ENCODE data around the gene WDR45B. TPM values are rescaled to one million over a fixed set of nuclear protein-coding genes. Genes with fewer than 3 reads are reported as not detected.
"Not testable (repeated sequence)": the region's sequence is repeated elsewhere in the genome, so short reads cannot be mapped to it uniquely, and the experiment has no call there.

Gene WDR45B
- total RNA-seq, 1 experiment from 2014 or later: 203 TPM

GRCh38 chr17:82592289-82592766 lies 55.9 kb downstream of the WDR45B start:
- Histone ChIP-seq H3K27me3 (replicated peaks) (no peaks in the 10 kb centered on the region), H3K27ac (no peak overlapping the region), H3K4me1 (replicated peaks) (peaks cover 10% of the 10 kb centered on the region), H3K4me3 (no peak overlapping the region), H3K36me3 (peaks cover 73% of the 10 kb centered on the region), H3K9me3 (replicated peaks) (peaks cover 3% of the 10 kb centered on the region; the same call in 1 of the 2 replicates)
- no peak for DNase-seq (ENCODE audit: low read depth in 1 of 2, low spot score in 2 of 2)

GRCh38 chr17:82590881-82591539 lies 57.2 kb downstream of the WDR45B start:
- Histone ChIP-seq H3K4me3 (no peak overlapping the region), H3K36me3 (peaks cover 69% of the 10 kb centered on the region), H3K27me3 (replicated peaks) (no peaks in the 10 kb centered on the region), H3K27ac (no peak overlapping the region), H3K9me3 (replicated peaks) (peaks cover 3% of the 10 kb centered on the region; the same call in 1 of the 2 replicates), H3K4me1 (replicated peaks) (peaks cover 10% of the 10 kb centered on the region)
- no peak for DNase-seq (ENCODE audit: low read depth in 1 of 2, low spot score in 2 of 2)

DNA sequence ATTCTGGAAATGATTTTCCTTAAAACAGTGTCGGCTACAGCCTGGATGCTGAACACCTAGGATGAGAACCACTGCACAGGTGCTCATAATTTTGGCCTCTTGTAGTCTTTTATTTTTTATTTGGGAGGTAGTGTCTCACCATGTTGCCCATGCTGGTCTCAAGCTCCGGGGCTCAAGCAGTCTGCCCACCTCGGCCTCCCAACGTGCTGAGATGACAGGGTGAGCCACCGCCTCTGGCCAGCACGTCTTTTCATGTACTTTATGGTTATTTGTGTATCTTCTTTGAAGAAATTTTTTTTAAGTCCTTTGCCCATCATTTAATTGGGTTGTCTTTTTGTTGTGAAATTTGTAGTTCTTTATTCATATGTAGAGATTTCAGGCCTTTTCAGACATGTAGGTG lies 58.0 kb downstream of the WDR45B start:
- H3K27me3 ChIP-seq (replicated peaks): no peaks in the 10 kb centered on the region
- peaks cover 10% of the 10 kb centered on the region for H3K4me1 ChIP-seq (replicated peaks)
- no peak for DNase-seq (ENCODE audit: low read depth in 1 of 2, low spot score in 2 of 2)
- peaks cover 3% of the 10 kb centered on the region; the same call in 1 of the 2 replicates for H3K9me3 ChIP-seq (replicated peaks)
- peaks cover 68% of the 10 kb centered on the region for H3K36me3 ChIP-seq
- H3K4me3 ChIP-seq: no peak overlapping the region
- no peak overlapping the region for H3K27ac ChIP-seq

GRCh38 chr17:82589851-82590180 lies 58.4 kb downstream of the WDR45B start:
- H3K4me1 ChIP-seq (replicated peaks): peaks cover 10% of the 10 kb centered on the region
- DNase-seq (ENCODE audit: low read depth in 1 of 2, low spot score in 2 of 2): no peak
- H3K27ac ChIP-seq: no peak overlapping the region
- H3K36me3 ChIP-seq: peaks cover 68% of the 10 kb centered on the region
- H3K4me3 ChIP-seq: no peak overlapping the region
- H3K27me3 ChIP-seq (replicated peaks): no peaks in the 10 kb centered on the region
- H3K9me3 ChIP-seq (replicated peaks): peaks cover 3% of the 10 kb centered on the region; the same call in 1 of the 2 replicates

- Histone ChIP-seq H3K36me3 (peaks cover 66% of the 10 kb centered on the region), H3K4me1 (replicated peaks) (peaks cover 4% of the 10 kb centered on the region), H3K9me3 (replicated peaks) (peaks cover 3% of the 10 kb centered on the region; the same call in 1 of the 2 replicates), H3K4me3 (no peak overlapping the region), H3K27me3 (replicated peaks) (no peaks in the 10 kb centered on the region), H3K27ac (no peak overlapping the region)
- DNase-seq (ENCODE audit: low read depth in 1 of 2, low spot score in 2 of 2): no peak
Observed at GRCh38 chr17:82588266-82589175, 59.7 kb downstream of the WDR45B start.

DNA sequence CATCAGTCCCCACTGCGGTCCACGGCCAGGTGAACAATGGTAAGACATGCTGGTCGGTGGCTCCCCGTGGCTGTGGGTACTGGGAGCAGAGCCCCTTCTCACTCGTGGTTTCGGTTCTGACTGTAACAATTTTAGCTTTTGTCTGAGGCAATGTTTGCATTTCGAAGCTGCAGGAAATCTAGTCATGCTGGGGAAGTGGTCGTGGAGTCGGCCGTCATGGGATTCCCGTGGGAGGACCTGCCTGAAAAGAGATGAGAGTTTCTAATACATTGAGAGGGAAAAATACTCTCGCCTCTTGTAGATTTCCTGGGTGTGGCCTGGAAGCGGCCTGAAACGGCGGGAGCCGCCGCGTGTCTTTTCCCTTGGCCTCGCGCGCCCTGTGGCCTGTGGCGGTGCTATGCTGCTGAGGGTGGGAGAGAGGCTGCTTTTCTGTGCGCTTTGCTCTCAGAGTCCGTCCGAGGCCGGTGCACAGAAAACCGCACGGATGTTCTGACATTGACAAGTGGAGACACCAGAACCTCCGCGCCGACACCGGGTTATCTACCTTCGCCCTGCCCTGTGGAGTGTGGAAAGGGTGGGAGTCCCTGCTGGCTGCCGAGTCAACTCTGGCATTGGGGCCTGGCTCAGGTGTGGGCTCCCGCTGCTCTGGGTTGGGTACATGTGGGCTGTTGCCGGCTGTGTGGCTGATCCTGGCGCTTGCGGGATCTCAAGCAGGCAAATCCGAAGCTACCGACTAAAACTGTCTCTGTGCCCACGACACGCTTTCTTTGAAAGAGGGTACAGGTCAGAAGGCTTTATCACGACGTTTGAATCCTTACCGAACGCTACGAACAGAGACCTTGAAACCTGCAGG lies 60.8 kb downstream of the WDR45B start:
- Histone ChIP-seq H3K9me3 (replicated peaks) (no peaks in the 10 kb centered on the region), H3K27ac (no peak overlapping the region), H3K36me3 (peaks cover 72% of the 10 kb centered on the region), H3K4me1 (replicated peaks) (no peaks in the 10 kb centered on the region; the same call in 1 of the 2 replicates), H3K4me3 (no peak overlapping the region), H3K27me3 (replicated peaks) (no peaks in the 10 kb centered on the region)
- DNase-seq (ENCODE audit: low read depth in 1 of 2, low spot score in 2 of 2): no peak

DNA sequence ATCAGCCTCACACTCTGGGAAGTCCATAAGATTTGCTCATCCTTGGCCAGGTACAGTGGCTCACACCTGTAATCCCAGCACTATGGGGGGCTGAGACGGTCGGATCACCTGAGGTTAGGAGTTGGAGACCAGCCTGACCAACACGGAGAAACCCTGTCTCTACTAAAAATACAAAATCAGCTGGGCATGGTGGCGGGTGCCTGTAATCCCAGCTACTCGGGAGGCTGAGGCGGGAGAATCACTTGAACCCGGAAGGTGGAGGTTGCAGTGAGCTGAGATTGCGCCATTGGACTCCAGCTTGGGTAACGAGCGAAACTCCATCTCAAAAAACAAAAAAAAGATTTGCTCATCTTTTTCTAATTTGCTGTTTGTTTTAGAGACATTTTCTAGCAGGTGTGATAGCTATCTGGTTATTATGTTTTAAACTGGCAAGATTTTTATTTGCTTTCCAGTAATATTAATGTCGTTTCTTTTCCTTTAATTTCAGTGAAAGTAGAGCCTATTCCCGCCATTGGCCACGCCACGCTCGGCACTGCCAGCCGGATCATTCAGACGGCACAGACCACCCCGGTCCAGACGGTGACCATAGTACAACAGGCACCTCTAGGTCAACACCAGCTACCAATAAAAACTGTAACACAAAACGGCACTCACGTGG lies 61.5 kb downstream of the WDR45B start:
- Histone ChIP-seq H3K4me3 (no peak overlapping the region), H3K4me1 (replicated peaks) (no peaks in the 10 kb centered on the region), H3K9me3 (replicated peaks) (no peaks in the 10 kb centered on the region), H3K27me3 (replicated peaks) (no peaks in the 10 kb centered on the region), H3K36me3 (peaks cover 75% of the 10 kb centered on the region), H3K27ac (no peak overlapping the region)
- DNase-seq (ENCODE audit: low read depth in 1 of 2, low spot score in 2 of 2): no peak

DNA sequence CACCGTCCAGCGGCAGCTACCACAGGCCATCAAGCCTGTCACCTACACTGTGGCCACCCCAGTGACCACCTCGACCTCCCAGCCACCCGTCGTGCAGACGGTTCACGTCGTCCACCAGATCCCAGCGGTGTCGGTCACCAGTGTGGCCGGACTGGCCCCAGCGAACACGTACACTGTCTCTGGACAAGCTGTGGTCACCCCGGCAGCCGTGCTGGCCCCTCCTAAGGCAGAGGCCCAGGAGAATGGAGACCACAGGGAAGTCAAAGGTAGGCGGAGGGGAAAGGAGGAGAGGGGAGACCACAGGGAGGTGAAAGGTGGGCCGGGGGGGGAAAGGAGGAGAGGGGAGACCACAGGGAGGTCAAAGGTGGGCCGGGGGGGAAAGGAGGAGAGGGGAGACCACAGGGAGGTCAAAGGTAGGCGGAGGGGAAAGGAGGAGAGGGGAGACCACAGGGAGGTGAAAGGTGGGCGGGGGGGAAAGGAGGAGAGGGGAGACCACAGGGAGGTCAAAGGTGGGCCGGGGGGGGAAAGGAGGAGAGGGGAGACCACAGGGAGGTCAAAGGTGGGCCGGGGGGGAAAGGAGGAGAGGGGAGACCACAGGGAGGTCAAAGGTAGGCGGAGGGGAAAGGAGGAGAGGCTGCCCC lies 62.2 kb downstream of the WDR45B start:
- H3K27ac ChIP-seq; DNase-seq (ENCODE audit: low read depth in 1 of 2, low spot score in 2 of 2); H3K4me1 ChIP-seq (replicated peaks); H3K4me3 ChIP-seq; H3K9me3 ChIP-seq (replicated peaks); H3K27me3 ChIP-seq (replicated peaks): not testable (repeated sequence)
- H3K36me3 ChIP-seq: peaks cover 75% of the 10 kb centered on the region

DNA sequence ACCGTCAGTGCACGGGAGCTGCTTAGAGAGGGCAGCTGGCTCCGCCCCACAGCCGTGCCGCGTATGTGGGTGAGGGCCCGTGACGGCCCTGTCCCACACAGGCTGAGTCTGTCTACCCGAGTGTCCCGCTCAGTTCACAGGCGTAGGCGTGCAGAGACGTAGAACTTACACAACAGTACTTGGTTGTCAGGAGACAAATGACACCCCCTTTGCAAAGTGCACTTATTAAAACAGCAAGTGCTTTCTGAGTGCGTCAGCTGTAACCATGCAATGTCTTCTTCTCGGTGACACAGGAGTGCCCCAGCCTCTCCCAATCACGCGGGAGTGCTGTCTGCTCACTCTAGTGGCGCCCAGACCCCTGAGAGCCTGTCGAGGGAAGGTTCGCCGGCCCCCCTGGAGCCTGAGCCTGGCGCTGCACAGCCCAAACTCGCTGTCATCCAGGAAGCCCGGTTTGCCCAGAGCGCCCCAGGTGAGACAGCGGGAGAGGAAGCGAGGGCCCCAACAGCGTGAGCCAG lies 64.5 kb downstream of the WDR45B start:
- no peaks in the 10 kb centered on the region for H3K27me3 ChIP-seq (replicated peaks)
- no peaks in the 10 kb centered on the region for H3K4me1 ChIP-seq (replicated peaks)
- H3K27ac ChIP-seq: no peak overlapping the region
- no peak overlapping the region for H3K4me3 ChIP-seq
- DNase-seq (ENCODE audit: low read depth in 1 of 2, low spot score in 2 of 2): no peak
- H3K36me3 ChIP-seq: peaks cover 69% of the 10 kb centered on the region
- H3K9me3 ChIP-seq (replicated peaks): no peaks in the 10 kb centered on the region

DNA sequence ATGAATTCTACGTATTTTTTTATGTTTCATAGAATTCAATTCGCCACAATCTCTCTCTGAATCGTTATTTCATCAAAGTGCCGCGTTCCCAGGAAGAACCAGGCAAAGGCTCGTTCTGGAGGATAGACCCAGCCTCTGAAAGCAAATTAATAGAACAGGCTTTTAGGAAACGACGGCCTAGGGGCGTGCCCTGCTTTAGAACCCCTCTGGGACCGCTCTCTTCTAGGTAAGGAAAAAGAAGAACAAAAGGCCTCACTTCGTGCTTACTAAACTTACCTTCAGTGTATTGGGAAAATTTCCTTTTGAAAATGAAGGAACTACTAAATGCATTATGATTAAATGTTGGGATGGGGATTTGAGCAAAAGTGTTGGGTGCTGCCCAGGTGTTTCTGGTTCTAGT lies 65.5 kb downstream of the WDR45B start:
- no peak overlapping the region for H3K4me3 ChIP-seq
- no peaks in the 10 kb centered on the region for H3K27me3 ChIP-seq (replicated peaks)
- H3K36me3 ChIP-seq: peaks cover 67% of the 10 kb centered on the region
- no peak for DNase-seq (ENCODE audit: low read depth in 1 of 2, low spot score in 2 of 2)
- no peaks in the 10 kb centered on the region for H3K4me1 ChIP-seq (replicated peaks)
- H3K9me3 ChIP-seq (replicated peaks): no peaks in the 10 kb centered on the region
- no peak overlapping the region for H3K27ac ChIP-seq

DNA sequence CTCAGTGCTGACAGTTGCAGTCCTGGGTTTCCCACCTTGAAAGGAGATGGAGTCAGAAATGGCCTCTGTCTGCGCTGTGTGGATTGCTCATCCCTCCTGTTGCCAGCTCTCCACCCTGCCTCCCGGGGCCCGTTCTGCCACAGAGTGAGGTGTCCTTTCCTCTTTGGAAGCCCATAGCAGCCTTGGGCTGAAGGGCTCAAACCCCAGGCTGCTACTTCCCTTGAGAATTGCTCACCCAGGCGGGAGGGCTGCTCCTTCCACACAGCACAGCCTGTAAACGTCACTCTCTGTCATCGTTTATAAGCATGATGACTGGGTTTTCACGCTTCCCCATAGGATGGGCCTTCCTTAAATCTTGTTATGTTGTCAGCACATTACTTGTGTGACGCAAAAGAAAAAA lies 66.0 kb downstream of the WDR45B start:
- peaks cover 67% of the 10 kb centered on the region for H3K36me3 ChIP-seq

GRCh38 chr17:82579969-82580368 lies 68.3 kb downstream of the WDR45B start:
- not testable (repeated sequence) for H3K4me1 ChIP-seq (replicated peaks); DNase-seq (ENCODE audit: low read depth in 1 of 2, low spot score in 2 of 2); H3K4me3 ChIP-seq; H3K27me3 ChIP-seq (replicated peaks); H3K9me3 ChIP-seq (replicated peaks); H3K27ac ChIP-seq
- H3K36me3 ChIP-seq: peaks cover 67% of the 10 kb centered on the region

More for the DNA sequence above, 66.0 kb downstream of the WDR45B start:
- H3K27me3 ChIP-seq (replicated peaks): no peaks in the 10 kb centered on the region
- H3K4me3 ChIP-seq: no peak overlapping the region
- H3K27ac ChIP-seq: no peak overlapping the region
- H3K9me3 ChIP-seq (replicated peaks): no peaks in the 10 kb centered on the region
- H3K4me1 ChIP-seq (replicated peaks): no peaks in the 10 kb centered on the region
- DNase-seq (ENCODE audit: low read depth in 1 of 2, low spot score in 2 of 2): no peak

All from SJSA1 (cell line).